K562 (cell line): Measurements from ENCODE around the gene DENND1A. TPM values are rescaled to one million over a fixed set of nuclear protein-coding genes. Genes with fewer than 3 reads are reported as not detected.

Experiments
- BRD4 ChIP-seq: fragments of 200-600 bp; sonication (generic); IDR thresholded peaks from 2 replicates; pipeline ENCODE4 v1.6.1; 2017; ENCODE audit warnings: inconsistent platforms
- CEBPG ChIP-seq, 3 experiments: fragments of 200-800 bp in 1 of 3; sonication (Bioruptor generic) in 1 of 3; sonication (generic) in 1 of 3; formaldehyde crosslinking in 1 of 3; IDR thresholded peaks in 2 of 3; conservative IDR thresholded peaks in 1 of 3; 2 replicates each; pipeline versions ENCODE4 v1.6.1 to v1.8.0; 2016 to 2022; ENCODE audit warnings: missing compliant biosample characterization in 2 of 3, missing genetic modification characterization in 2 of 3, mild to moderate bottlenecking in 1 of 3, missing genetic modification reagents in 1 of 3
- CXXC5 ChIP-seq: fragments of 250-450 bp; sonication (Bioruptor Pico); IDR thresholded peaks from 2 replicates; pipeline ENCODE4 v1.8.0; 2022; ENCODE audit warnings: inconsistent platforms, mild to moderate bottlenecking, moderate library complexity
- EGR1 ChIP-seq: fragments of 450-650 bp; conservative IDR thresholded peaks from 2 replicates; pipeline ENCODE4 v1.6.1; 2017; ENCODE audit warnings: mild to moderate bottlenecking
- FOXA3 ChIP-seq, 2 experiments: fragments of 450-650 bp in 1 of 2; sonication (generic) in 1 of 2; formaldehyde crosslinking; IDR thresholded peaks in 1 of 2; conservative IDR thresholded peaks in 1 of 2; 2 replicates each; pipeline versions ENCODE4 v1.4.0 to v1.8.0; 2020 to 2022; ENCODE audit warnings: mild to moderate bottlenecking in 2 of 2, missing genetic modification reagents in 1 of 2
- JUND ChIP-seq, 2 experiments: IDR thresholded peaks; 2 replicates in 1 of 2; 3 replicates in 1 of 2; pipeline ENCODE4 v1.6.1; 2011; ENCODE audit warnings: borderline replicate concordance in 2 of 2, low read depth in 2 of 2, low read length in 2 of 2, improper control_type of control experiment in 1 of 2, missing biosample characterization in 1 of 2, missing genetic modification characterization in 1 of 2, missing genetic modification reagents in 1 of 2
- L3MBTL2 ChIP-seq: fragments of 450-650 bp; IDR thresholded peaks from 2 replicates; pipeline ENCODE4 v1.6.1; 2016; ENCODE audit warnings: mild to moderate bottlenecking, moderate library complexity
- MXI1 ChIP-seq: IDR thresholded peaks from 2 replicates; pipeline ENCODE4 v1.6.1; 2011; ENCODE audit warnings: low read depth, mild to moderate bottlenecking, improper control_type of control experiment, low read length
- RAD51 ChIP-seq: fragments of 450-650 bp; IDR thresholded peaks from 2 replicates; pipeline ENCODE4 v1.7.1; 2016; ENCODE audit warnings: low read depth, mild to moderate bottlenecking, borderline replicate concordance
- SRSF3 ChIP-seq: fragments of 200-400 bp; formaldehyde crosslinking; IDR thresholded peaks from 2 replicates; pipeline ENCODE4 v1.6.1; 2016; ENCODE audit warnings: mild to moderate bottlenecking, low read length, moderate library complexity; ENCODE audit not compliant: insufficient read depth
- TEAD4 ChIP-seq, 2 experiments: sonication (generic) in 1 of 2; formaldehyde crosslinking in 1 of 2; IDR thresholded peaks; 2 replicates each; pipeline versions ENCODE4 v1.6.1 to v1.8.0; 2012 to 2022; ENCODE audit warnings: borderline replicate concordance in 1 of 2, inconsistent platforms in 1 of 2, low read length in 1 of 2, mild to moderate bottlenecking in 1 of 2, missing genetic modification reagents in 1 of 2
- polyA plus RNA-seq, 8 experiments: library from polyadenylated mRNA; depleted of rRNA in 4 of 8; stranded (reverse) in 5 of 8; unstranded in 3 of 8; fragments of >200 nt; fragmentation: Nextera tagmentation in 2 of 8; fragmentation: Illumina TruSeq in 1 of 8; extraction: Ambion mirVana in 2 of 8; extraction: Trizol in 1 of 8; gene quantifications; 2 replicates each; pipeline versions ENCODE4 v1.2.1 to v1.2.3, GENCODE V29; 2011 to 2014; ENCODE audit warnings: inconsistent platforms in 1 of 8, missing spikeins in 1 of 8
- total RNA-seq, 7 experiments: library from RNA; depleted of rRNA in 6 of 7; stranded (reverse); fragments of >200 nt in 6 of 7; fragmentation: Illumina TruSeq in 2 of 7; extraction: Trizol in 2 of 7; gene quantifications; 2 replicates each; pipeline versions ENCODE4 v1.2.1 to v1.2.3, GENCODE V29; 2011 to 2021; ENCODE audit warnings: low replicate concordance in 1 of 7
- TF ChIP-seq, protein P1 (sequence below), 2 experiments: fragments of 200-800 bp in 1 of 2; sonication (Bioruptor generic) in 1 of 2; sonication (generic) in 1 of 2; formaldehyde crosslinking in 1 of 2; IDR thresholded peaks in 1 of 2; conservative IDR thresholded peaks in 1 of 2; 2 replicates each; pipeline versions ENCODE4 v1.5.0 to v1.6.1; 2016 to 2020; ENCODE audit warnings: missing compliant biosample characterization in 1 of 2, missing genetic modification characterization in 1 of 2, missing genetic modification reagents in 1 of 2
- TF ChIP-seq, protein P2 (sequence below): sonication (generic); formaldehyde crosslinking; IDR thresholded peaks from 2 replicates; pipeline ENCODE4 v1.8.0; 2022; ENCODE audit warnings: mild to moderate bottlenecking, missing genetic modification reagents
- TF ChIP-seq, protein P3 (sequence below), 2 experiments: fragments of 450-650 bp; conservative IDR thresholded peaks; 2 replicates each; pipeline ENCODE4 v1.6.1; 2017; ENCODE audit warnings: mild to moderate bottlenecking in 2 of 2, moderate library complexity in 2 of 2
- TF ChIP-seq, protein P4 (sequence below): sonication (generic); formaldehyde crosslinking; IDR thresholded peaks from 2 replicates; pipeline ENCODE4 v1.5.0; 2020; ENCODE audit warnings: missing genetic modification reagents
- TF ChIP-seq, protein P5 (sequence below): sonication (generic); formaldehyde crosslinking; IDR thresholded peaks from 2 replicates; pipeline ENCODE4 v1.8.0; 2022; ENCODE audit warnings: mild to moderate bottlenecking, missing genetic modification reagents
- TF ChIP-seq, protein P6 (sequence below): sonication (generic); formaldehyde crosslinking; IDR thresholded peaks from 2 replicates; pipeline ENCODE4 v1.9.0; 2022; ENCODE audit warnings: mild to moderate bottlenecking, missing genetic modification reagents

DENND1A gene
- total and polyA plus RNA-seq, 9 of the 15 experiments (the other 6 are each of a cell fraction or from before 2014, with no cell fraction given), result 7.6 to 29.5 (median 15.7) TPM

DNA sequence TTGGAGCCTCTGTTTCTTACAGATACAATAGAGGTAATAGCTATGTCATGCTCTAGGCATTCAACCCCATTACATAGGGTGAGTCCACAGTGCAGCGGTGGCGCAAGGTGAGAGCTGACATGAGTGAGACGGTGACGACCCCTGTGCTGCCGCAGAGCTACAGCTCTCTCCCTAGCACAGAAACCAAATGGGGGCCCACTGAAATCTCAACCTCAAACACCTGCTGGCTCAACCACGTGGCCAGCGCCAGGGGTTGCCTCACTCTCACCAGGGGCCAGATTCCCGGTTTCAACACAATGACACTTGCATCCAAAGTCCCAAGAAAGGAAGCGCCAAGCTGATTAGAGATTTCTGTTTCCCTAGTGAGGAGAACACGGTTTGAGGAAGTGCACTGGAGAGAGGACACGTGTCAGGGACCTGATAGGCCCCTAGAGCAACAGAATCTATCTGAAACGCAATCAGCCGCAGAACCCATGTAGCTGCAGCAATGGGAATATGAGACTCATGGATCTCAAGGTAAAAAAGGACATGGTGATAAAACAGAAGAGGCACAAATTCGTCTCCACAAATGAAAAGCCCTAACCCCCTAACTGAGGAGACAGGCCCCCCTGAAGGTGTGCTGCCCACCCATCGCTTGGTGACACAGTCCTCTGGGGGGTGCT lies 459.7 kb downstream of the DENND1A start (continued):
- TF ChIP-seq, protein P1, sequence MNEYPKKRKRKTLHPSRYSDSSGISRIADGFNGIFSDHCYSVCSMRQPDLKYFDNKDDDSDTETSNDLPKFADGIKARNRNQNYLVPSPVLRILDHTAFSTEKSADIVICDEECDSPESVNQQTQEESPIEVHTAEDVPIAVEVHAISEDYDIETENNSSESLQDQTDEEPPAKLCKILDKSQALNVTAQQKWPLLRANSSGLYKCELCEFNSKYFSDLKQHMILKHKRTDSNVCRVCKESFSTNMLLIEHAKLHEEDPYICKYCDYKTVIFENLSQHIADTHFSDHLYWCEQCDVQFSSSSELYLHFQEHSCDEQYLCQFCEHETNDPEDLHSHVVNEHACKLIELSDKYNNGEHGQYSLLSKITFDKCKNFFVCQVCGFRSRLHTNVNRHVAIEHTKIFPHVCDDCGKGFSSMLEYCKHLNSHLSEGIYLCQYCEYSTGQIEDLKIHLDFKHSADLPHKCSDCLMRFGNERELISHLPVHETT (CRISPR knock-in tag; conservative IDR thresholded peaks at IDR 0.05 in 1 of 2, IDR thresholded peaks at IDR 0.05 in 1 of 2), result 0 out of 4 replicates have a peak, but pooled peaks of 1 of the 2 experiments have one; percentile 25
- TF ChIP-seq, protein P2, sequence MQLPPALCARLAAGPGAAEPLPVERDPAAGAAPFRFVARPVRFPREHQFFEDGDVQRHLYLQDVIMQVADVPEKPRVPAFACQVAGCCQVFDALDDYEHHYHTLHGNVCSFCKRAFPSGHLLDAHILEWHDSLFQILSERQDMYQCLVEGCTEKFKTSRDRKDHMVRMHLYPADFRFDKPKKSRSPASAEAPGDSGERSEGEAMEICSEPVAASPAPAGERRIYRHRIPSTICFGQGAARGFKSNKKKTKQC (CRISPR knock-in tag), result no peak
- TF ChIP-seq L3MBTL2, result peak; percentile 61
- 0 out of 2 replicates have a peak, but pooled peaks have one; percentile 16 for TF ChIP-seq RAD51
- TF ChIP-seq, protein P3, sequence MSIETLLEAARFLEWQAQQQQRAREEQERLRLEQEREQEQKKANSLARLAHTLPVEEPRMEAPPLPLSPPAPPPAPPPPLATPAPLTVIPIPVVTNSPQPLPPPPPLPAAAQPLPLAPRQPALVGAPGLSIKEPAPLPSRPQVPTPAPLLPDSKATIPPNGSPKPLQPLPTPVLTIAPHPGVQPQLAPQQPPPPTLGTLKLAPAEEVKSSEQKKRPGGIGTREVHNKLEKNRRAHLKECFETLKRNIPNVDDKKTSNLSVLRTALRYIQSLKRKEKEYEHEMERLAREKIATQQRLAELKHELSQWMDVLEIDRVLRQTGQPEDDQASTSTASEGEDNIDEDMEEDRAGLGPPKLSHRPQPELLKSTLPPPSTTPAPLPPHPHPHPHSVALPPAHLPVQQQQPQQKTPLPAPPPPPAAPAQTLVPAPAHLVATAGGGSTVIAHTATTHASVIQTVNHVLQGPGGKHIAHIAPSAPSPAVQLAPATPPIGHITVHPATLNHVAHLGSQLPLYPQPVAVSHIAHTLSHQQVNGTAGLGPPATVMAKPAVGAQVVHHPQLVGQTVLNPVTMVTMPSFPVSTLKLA (conservative IDR thresholded peaks at IDR 0.05), result peak in 1 of 2 experiments; percentile 46; a peak in 1 of 4 replicates
- no peak for TF ChIP-seq BRD4
- peak; percentile 21; the same call in 1 of the 2 replicates for TF ChIP-seq TEAD4 (IDR thresholded peaks at IDR 0.05; ENCODE audit: low read length)
- no peak for TF ChIP-seq TEAD4 (CRISPR knock-in tag; IDR thresholded peaks at IDR 0.05; ENCODE audit: borderline replicate concordance)
- TF ChIP-seq CEBPG (CRISPR knock-in tag; IDR thresholded peaks at IDR 0.05), result peak; percentile 55; the same call in 1 of the 2 replicates
- peak in 1 of 2 experiments; percentile 83; a peak in 2 of 4 replicates for TF ChIP-seq CEBPG (tag; conservative IDR thresholded peaks at IDR 0.05 in 1 of 2, IDR thresholded peaks at IDR 0.05 in 1 of 2)
- TF ChIP-seq FOXA3 (CRISPR knock-in tag; conservative IDR thresholded peaks at IDR 0.05 in 1 of 2, IDR thresholded peaks at IDR 0.05 in 1 of 2), result no peak
- no peak for TF ChIP-seq EGR1
- TF ChIP-seq, protein P4, sequence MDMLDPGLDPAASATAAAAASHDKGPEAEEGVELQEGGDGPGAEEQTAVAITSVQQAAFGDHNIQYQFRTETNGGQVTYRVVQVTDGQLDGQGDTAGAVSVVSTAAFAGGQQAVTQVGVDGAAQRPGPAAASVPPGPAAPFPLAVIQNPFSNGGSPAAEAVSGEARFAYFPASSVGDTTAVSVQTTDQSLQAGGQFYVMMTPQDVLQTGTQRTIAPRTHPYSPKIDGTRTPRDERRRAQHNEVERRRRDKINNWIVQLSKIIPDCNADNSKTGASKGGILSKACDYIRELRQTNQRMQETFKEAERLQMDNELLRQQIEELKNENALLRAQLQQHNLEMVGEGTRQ (CRISPR knock-in tag), result peak; percentile 58
- TF ChIP-seq, protein P5, sequence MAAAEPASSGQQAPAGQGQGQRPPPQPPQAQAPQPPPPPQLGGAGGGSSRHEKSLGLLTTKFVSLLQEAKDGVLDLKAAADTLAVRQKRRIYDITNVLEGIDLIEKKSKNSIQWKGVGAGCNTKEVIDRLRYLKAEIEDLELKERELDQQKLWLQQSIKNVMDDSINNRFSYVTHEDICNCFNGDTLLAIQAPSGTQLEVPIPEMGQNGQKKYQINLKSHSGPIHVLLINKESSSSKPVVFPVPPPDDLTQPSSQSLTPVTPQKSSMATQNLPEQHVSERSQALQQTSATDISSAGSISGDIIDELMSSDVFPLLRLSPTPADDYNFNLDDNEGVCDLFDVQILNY (CRISPR knock-in tag), result no peak
- TF ChIP-seq MXI1, result no peak
- TF ChIP-seq, protein P6, sequence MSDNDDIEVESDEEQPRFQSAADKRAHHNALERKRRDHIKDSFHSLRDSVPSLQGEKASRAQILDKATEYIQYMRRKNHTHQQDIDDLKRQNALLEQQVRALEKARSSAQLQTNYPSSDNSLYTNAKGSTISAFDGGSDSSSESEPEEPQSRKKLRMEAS (CRISPR knock-in tag), result peak; percentile 52
- TF ChIP-seq CXXC5 (CRISPR knock-in tag), result peak; percentile 57
- 0 out of 2 replicates have a peak, but pooled peaks have one; percentile 10 for TF ChIP-seq JUND (IDR thresholded peaks at IDR 0.05; ENCODE audit: borderline replicate concordance, low read depth, low read length)
- TF ChIP-seq JUND (tag; IDR thresholded peaks at IDR 0.05; ENCODE audit: borderline replicate concordance, low read depth, low read length), result no peak
- TF ChIP-seq SRSF3, result no peak
